ENCODE data around the gene COMTD1. TPM values are rescaled to one million over a fixed set of nuclear protein-coding genes. Genes with fewer than 3 reads are reported as not detected.
"Not testable (repeated sequence)": the region's sequence is repeated elsewhere in the genome, so short reads cannot be mapped to it uniquely, and the experiment has no call there.

The COMTD1 gene
- total RNA-seq, 1 donor from 2014 or later, result 18.3 TPM

DNA sequence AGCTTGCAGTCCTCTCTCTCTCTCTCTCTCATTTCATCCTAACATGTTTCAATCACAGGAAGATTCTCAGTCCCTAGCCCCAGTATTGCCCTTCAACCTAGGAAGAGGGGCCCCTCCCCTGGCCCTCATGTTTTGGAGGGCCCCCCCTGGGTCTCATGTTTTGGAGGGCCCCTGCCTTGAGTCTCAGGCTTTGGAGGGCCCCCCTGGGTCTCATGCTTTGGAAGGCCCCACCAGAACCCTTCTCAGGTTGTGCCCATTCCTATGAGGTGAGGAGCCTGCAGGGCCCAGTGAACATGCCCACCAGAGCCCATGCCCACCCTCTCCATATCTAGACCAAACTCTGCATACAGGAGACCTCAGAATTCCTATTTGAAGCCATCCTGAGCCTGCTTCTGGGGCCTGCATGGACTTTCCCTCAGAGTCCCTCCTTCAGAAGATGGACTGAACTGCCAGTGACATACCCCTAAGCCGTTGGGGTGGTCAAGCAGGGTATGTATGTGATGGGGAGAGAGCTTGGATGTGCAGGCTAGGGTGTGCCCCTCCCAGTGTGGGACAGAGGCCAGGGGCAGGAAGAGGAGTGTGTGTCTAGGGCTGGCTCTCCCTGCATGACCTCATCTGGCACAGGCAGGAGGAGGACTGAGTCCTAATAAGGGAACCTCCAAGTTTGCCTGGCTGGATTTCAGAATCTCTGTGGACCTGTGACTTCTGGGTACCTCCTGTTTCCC is 33.3 kb downstream of the COMTD1 start:
- ATAC-seq, result peak; percentile 78 to 91
- Histone ChIP-seq H3K4me3 (no peak overlapping the region), H3K9me3 (no peaks in the 10 kb centered on the region), H3K27ac (no peak overlapping the region), H3K4me1 (peaks cover 13% of the 10 kb centered on the region), H3K27me3 (ENCODE audit: low read depth) (no peaks in the 10 kb centered on the region), H3K36me3 (no peaks in the 10 kb centered on the region)
- TF ChIP-seq, protein P1, sequence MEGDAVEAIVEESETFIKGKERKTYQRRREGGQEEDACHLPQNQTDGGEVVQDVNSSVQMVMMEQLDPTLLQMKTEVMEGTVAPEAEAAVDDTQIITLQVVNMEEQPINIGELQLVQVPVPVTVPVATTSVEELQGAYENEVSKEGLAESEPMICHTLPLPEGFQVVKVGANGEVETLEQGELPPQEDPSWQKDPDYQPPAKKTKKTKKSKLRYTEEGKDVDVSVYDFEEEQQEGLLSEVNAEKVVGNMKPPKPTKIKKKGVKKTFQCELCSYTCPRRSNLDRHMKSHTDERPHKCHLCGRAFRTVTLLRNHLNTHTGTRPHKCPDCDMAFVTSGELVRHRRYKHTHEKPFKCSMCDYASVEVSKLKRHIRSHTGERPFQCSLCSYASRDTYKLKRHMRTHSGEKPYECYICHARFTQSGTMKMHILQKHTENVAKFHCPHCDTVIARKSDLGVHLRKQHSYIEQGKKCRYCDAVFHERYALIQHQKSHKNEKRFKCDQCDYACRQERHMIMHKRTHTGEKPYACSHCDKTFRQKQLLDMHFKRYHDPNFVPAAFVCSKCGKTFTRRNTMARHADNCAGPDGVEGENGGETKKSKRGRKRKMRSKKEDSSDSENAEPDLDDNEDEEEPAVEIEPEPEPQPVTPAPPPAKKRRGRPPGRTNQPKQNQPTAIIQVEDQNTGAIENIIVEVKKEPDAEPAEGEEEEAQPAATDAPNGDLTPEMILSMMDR (IDR thresholded peaks at IDR 0.05), result no peak
- intact Hi-C loops (cut with DNase I), result no loop called here
- peak; percentile 66 for DNase-seq

DNA sequence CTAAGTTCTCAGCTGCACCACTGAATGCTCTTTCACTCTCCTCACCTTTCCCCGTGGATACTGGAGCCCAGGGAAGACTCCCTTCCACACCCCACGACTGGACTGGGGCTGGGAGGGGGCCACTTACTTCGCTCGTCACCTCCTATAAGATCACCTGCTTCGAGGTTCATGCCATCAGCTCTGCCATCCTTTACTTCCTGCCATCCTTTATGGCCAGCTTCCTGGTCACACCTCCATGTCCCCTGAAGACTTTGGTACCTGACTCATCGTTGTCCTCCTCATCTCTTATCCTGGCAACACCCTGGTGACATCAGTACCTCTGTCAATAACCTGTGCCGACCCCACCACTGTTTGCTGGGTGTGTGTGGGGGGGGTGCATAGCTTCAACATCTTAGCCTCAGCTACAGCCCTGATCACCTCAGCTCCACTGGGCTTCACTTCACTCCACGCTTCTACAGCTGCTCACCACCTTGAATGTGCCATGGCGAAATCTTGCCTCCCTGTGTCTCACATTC is 33.9 kb downstream of the COMTD1 start:
- DNase-seq, result no peak
- Histone ChIP-seq H3K4me3 (no peak overlapping the region), H3K9me3 (no peaks in the 10 kb centered on the region), H3K27ac (no peak overlapping the region), H3K27me3 (ENCODE audit: low read depth) (no peaks in the 10 kb centered on the region), H3K36me3 (no peaks in the 10 kb centered on the region), H3K4me1 (peaks cover 13% of the 10 kb centered on the region)
- TF ChIP-seq, protein P1 (IDR thresholded peaks at IDR 0.05), result no peak
- no peak for ATAC-seq
- intact Hi-C loops (cut with DNase I), result no loop called here

DNA sequence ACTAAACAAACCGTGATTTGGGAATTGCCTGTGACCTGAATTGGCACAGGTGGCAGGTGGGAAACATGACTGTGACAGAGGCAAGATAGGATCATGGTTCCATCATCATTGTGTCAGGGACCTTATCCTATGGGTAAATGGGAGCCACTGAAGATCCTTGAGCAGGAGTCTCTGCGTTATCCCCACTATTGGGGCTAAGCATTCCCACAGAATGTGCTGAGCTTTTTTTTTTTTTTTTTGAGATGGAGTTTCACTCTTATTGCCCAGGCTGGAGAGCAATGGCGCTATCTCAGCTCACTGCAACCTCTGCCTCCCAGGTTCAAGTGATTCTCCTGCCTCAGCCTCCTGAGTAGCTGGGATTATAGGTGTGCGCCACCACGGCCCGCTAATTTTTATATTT is 35.8 kb downstream of the COMTD1 start:
- ATAC-seq; H3K9me3 ChIP-seq; DNase-seq; intact Hi-C loops (cut with DNase I); H3K27ac ChIP-seq; H3K27me3 ChIP-seq (ENCODE audit: low read depth); H3K36me3 ChIP-seq; H3K4me3 ChIP-seq: not testable (repeated sequence)
- peaks cover 13% of the 10 kb centered on the region for H3K4me1 ChIP-seq

DNA sequence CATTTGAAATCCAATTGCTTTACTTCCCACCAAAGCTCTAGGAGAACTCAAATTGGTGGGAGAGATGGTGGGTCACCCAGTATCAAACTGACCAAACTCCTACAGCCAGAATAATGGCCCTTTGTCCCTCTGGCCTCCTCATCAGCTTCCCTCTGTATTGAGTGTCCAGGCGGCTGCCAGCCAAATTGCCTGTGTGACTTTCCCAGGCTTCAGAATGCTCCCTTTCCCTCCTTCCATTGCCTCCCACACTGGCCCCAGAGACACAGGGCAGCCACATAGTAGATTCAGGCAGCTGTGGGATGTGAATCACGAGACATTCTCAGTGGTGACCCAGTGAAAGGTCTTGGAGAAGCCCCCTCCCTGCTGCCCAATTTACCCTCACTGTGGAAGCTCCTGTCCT is 37.9 kb downstream of the COMTD1 start:
- Histone ChIP-seq H3K27ac (no peak overlapping the region), H3K36me3 (no peaks in the 10 kb centered on the region), H3K27me3 (ENCODE audit: low read depth) (no peaks in the 10 kb centered on the region), H3K9me3 (no peaks in the 10 kb centered on the region), H3K4me3 (no peak overlapping the region), H3K4me1 (peaks cover 9% of the 10 kb centered on the region)
- DNase-seq (no peak), ATAC-seq (no peak)
- TF ChIP-seq, protein P1 (IDR thresholded peaks at IDR 0.05), result no peak
- intact Hi-C loops (cut with DNase I), result no loop called here

DNA sequence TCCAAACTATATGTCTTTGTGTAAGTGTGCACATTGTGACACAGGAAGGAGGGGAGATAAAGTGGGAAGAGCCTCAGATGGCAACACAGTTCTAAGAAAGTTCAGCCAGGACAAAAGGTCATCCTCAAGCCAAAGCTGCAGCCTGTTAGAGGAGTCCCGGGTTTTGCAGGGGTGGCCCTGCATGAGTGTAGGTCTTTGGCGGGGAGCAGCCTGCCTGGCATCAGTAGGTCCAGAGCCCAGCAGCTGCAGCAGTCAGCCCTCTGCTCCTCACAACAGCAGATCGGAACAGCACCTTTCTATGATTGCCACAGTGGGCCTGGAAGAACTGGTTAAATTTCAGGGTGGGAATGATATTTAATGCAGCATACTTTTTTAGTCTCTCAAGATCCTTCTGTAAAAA is 38.7 kb downstream of the COMTD1 start:
- Histone ChIP-seq H3K9me3 (no peaks in the 10 kb centered on the region), H3K36me3 (no peaks in the 10 kb centered on the region), H3K4me3 (no peak overlapping the region), H3K27me3 (ENCODE audit: low read depth) (no peaks in the 10 kb centered on the region), H3K27ac (no peak overlapping the region), H3K4me1 (peaks cover 9% of the 10 kb centered on the region)
- TF ChIP-seq, protein P1 (IDR thresholded peaks at IDR 0.05), result no peak
- DNase-seq (no peak), ATAC-seq (no peak)
- intact Hi-C loops (cut with DNase I), result no loop called here

DNA sequence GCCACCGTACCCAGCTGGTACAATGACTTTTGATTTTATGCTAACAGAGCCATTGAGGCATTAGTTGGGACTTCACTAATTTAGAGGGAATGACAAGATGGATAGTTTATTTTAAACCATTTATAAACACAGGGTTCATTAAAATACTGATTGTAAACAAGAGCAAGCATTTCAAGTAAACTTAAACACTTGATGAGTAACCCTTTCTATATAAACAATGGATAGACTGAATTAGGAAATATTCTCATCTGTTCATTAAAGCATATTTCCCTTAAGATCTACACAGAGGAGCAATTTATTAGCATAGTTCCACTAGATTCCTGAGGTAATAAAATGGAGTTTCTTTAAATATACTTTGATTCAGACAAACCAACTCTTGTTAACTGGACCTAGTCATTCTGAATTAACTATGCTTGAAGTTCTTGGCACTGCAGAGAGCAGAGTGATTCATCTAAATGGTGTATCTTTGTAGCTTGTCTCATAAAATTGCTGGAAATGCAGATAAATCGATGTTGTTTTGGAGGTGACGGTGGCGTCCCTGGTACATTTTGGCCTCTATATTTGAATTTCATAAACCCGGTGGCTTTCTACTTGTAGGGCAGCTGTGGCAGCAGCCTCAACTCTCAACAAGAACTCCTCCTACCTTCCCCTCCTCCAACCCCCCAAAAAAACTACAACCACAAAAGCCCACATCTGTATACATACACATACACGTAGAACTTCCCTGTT is 40.6 kb downstream of the COMTD1 start:
- Histone ChIP-seq H3K27ac (no peak overlapping the region), H3K4me1 (peaks cover 11% of the 10 kb centered on the region), H3K9me3 (no peaks in the 10 kb centered on the region), H3K27me3 (ENCODE audit: low read depth) (no peaks in the 10 kb centered on the region), H3K4me3 (no peak overlapping the region), H3K36me3 (no peaks in the 10 kb centered on the region)
- TF ChIP-seq, protein P1 (IDR thresholded peaks at IDR 0.05), result no peak
- DNase-seq (no peak), ATAC-seq (no peak)
- intact Hi-C loops (cut with DNase I), result no loop called here

DNA sequence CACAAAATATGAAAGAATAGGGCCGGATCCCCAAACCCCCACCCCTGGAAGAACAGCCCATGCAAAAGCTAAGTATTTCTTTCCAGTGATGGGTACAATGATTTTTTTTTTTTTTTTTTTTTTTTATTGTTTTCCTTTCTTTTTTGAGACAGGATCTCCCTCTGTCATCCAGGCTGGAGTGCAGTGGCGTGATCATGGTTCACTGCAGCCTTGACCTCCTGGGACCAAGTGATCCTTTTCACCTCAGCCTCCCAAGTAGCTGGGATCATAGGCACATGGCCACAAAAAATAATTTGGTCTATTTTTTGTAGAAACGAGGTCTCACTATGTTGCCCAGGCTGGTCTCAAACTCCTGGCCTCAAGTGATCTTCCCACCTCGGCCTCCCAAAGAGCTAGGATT is 41.1 kb downstream of the COMTD1 start:
- ATAC-seq; intact Hi-C loops (cut with DNase I); DNase-seq; H3K36me3 ChIP-seq; H3K4me3 ChIP-seq; H3K27ac ChIP-seq; H3K9me3 ChIP-seq; H3K27me3 ChIP-seq (ENCODE audit: low read depth): not testable (repeated sequence)
- peaks cover 11% of the 10 kb centered on the region for H3K4me1 ChIP-seq
